Measurements from ENCODE around the gene ACTR1A. TPM values are rescaled to one million over a fixed set of nuclear protein-coding genes. Genes with fewer than 3 reads are reported as not detected.

Gene ACTR1A
- total and polyA plus RNA-seq, 9 of the 15 experiments (the other 6 are each of a cell fraction or from before 2014, with no cell fraction given), result 36.3 to 77.2 (median 49.6) TPM

- peak; percentile 74 for TF ChIP-seq VEZF1 (CRISPR knock-in tag; IDR thresholded peaks at IDR 0.05)
- TF ChIP-seq ELF1 (tag; IDR thresholded peaks at IDR 0.05), result 0 out of 2 replicates have a peak, but pooled peaks have one; percentile 18
- TF ChIP-seq ETS2 (tag; IDR thresholded peaks at IDR 0.05; ENCODE audit: borderline replicate concordance, poor library complexity, severe bottlenecking), result no peak
- peak; percentile 19; the same call in 1 of the 2 replicates for TF ChIP-seq NFIC (IDR thresholded peaks at IDR 0.05)
- 0 out of 2 replicates have a peak, but pooled peaks have one; percentile 35 for TF ChIP-seq FOXP4 (CRISPR knock-in tag; IDR thresholded peaks at IDR 0.05; ENCODE audit: borderline replicate concordance)
- TF ChIP-seq NR2C2 (CRISPR knock-in tag; IDR thresholded peaks at IDR 0.05), result no peak
- peak; percentile 61 for TF ChIP-seq NR2C2 (tag; IDR thresholded peaks at IDR 0.05)
- no peak for TF ChIP-seq ATF2 (CRISPR knock-in tag; IDR thresholded peaks at IDR 0.05)
- peak in 1 of 2 experiments; percentile 62; a peak in 3 of 4 replicates for TF ChIP-seq MNT (conservative IDR thresholded peaks at IDR 0.05)
- peak; percentile 75; the same call in 1 of the 2 replicates for TF ChIP-seq ZBTB7A (IDR thresholded peaks at IDR 0.05; ENCODE audit: borderline replicate concordance, control insufficient read depth, low read depth, low read length)
- no peak for TF ChIP-seq ZNF324 (CRISPR knock-in tag; IDR thresholded peaks at IDR 0.05)
- TF ChIP-seq FOXM1 (IDR thresholded peaks at IDR 0.05; ENCODE audit: low read depth), result 0 out of 2 replicates have a peak, but pooled peaks have one; percentile 22
- TF ChIP-seq FOXM1 (CRISPR knock-in tag; IDR thresholded peaks at IDR 0.05; ENCODE audit: low read depth), result no peak
- TF ChIP-seq ZNF197 (CRISPR knock-in tag; IDR thresholded peaks at IDR 0.05; ENCODE audit: low read depth), result 0 out of 2 replicates have a peak, but pooled peaks have one; percentile 55
- 0 out of 2 replicates have a peak, but pooled peaks have one; percentile 72 for TF ChIP-seq KAT7 (CRISPR knock-in tag; IDR thresholded peaks at IDR 0.05; ENCODE audit: borderline replicate concordance)
- TF ChIP-seq GABPA (tag; conservative IDR thresholded peaks at IDR 0.05; ENCODE audit: low read depth), result peak; percentile 35
- peak; percentile 48; the same call in 1 of the 2 replicates for TF ChIP-seq CTBP1 (IDR thresholded peaks at IDR 0.05; ENCODE audit: borderline replicate concordance)
- TF ChIP-seq NEUROD1 (IDR thresholded peaks at IDR 0.05; ENCODE audit: borderline replicate concordance, low read depth, low read length, partially characterized antibody), result peak; percentile 27
- peak; percentile 99 for TF ChIP-seq SP1 (CRISPR knock-in tag; IDR thresholded peaks at IDR 0.05)
- TF ChIP-seq ATF7 (IDR thresholded peaks at IDR 0.05), result peak; percentile 68
Observed at GRCh38 chr10:102432162-102432950, 70.2 kb downstream of the ACTR1A start, which contains the start of gene CUEDC2 (continued).
